GM23338 (cell line): ENCODE data around the gene INTS3. TPM values are rescaled to one million over a fixed set of nuclear protein-coding genes. Genes with fewer than 3 reads are reported as not detected.

ENCODE experiments used
- ATAC-seq: fragments of 200-7000 bp; cut with Tn5 transposase; 3 replicates; pipeline ENCODE4 v1.9.1; 2020
- DNase-seq: peaks from one replicate; pipeline ENCODE4 v3.0.0-alpha.2; 2015; ENCODE audit warnings: low spot score
- H2AFZ ChIP-seq: fragments of 200-600 bp; sonication (generic); 2 replicates; pipeline ENCODE4 v1.8.0; 2016; ENCODE audit warnings: antibody characterized with exemption, mild to moderate bottlenecking, moderate library complexity
- H3F3A ChIP-seq: fragments of 200-600 bp; sonication (generic); replicated peaks from 2 replicates; pipeline ENCODE4 v1.8.0; 2017; ENCODE audit warnings: antibody characterized with exemption, mixed run types, low read depth
- H3K27ac ChIP-seq: fragments of 200-600 bp; sonication (generic); 2 replicates; pipeline ENCODE4 v1.6.1; 2016; ENCODE audit warnings: low read depth
- H3K27me3 ChIP-seq: fragments of 200-600 bp; sonication (generic); 2 replicates; pipeline ENCODE4 v1.8.0; 2016; ENCODE audit warnings: mild to moderate bottlenecking, mixed run types, moderate library complexity; ENCODE audit not compliant: insufficient read depth
- H3K36me3 ChIP-seq: fragments of 200-600 bp; sonication (generic); 2 replicates; pipeline ENCODE4 v1.8.0; 2016; ENCODE audit warnings: mild to moderate bottlenecking; ENCODE audit not compliant: insufficient read depth
- H3K4me1 ChIP-seq: fragments of 200-600 bp; sonication (generic); 2 replicates; pipeline ENCODE4 v1.8.0; 2016; ENCODE audit warnings: mild to moderate bottlenecking, moderate library complexity; ENCODE audit not compliant: insufficient read depth
- H3K4me2 ChIP-seq: fragments of 200-600 bp; sonication (generic); 2 replicates; pipeline ENCODE4 v1.7.1; 2017; ENCODE audit warnings: mixed run types
- H3K4me3 ChIP-seq: fragments of 200-600 bp; sonication (generic); 2 replicates; pipeline ENCODE4 v1.6.1; 2016; ENCODE audit warnings: mixed run types
- H3K79me2 ChIP-seq: fragments of 200-600 bp; sonication (generic); replicated peaks from 2 replicates; pipeline ENCODE4 v1.8.0; 2017; ENCODE audit warnings: mild to moderate bottlenecking; ENCODE audit not compliant: insufficient read depth
- H3K9me2 ChIP-seq: fragments of 200-600 bp; sonication (generic); 2 replicates; pipeline ENCODE4 v1.8.0; 2017; ENCODE audit not compliant: insufficient read depth
- H4K20me1 ChIP-seq: fragments of 200-600 bp; sonication (generic); replicated peaks from 2 replicates; pipeline ENCODE4 v1.8.0; 2017; ENCODE audit warnings: mild to moderate bottlenecking; ENCODE audit not compliant: insufficient read depth
- H3K27ac Mint-ChIP-seq: 2 replicates; pipeline ENCODE4 v1.8.0; 2020; ENCODE audit warnings: inconsistent platforms, mild to moderate bottlenecking, moderate library complexity, mixed read lengths
- H3K27me3 Mint-ChIP-seq: 3 replicates; pipeline ENCODE4 v1.8.0; 2022; ENCODE audit warnings: low read depth, mild to moderate bottlenecking, moderate library complexity, mixed read lengths, inconsistent platforms; ENCODE audit not compliant: insufficient read depth, poor library complexity
- H3K36me3 Mint-ChIP-seq: 3 replicates; pipeline ENCODE4 v1.8.0; 2021; ENCODE audit warnings: low read depth, mild to moderate bottlenecking, inconsistent platforms, moderate library complexity, mixed read lengths
- H3K4me1 Mint-ChIP-seq: 3 replicates; pipeline ENCODE4 v1.8.0; 2020; ENCODE audit warnings: mild to moderate bottlenecking, inconsistent platforms, mixed read lengths
- H3K4me3 Mint-ChIP-seq: 3 replicates; pipeline ENCODE4 v1.8.0; 2021; ENCODE audit warnings: moderate library complexity, mild to moderate bottlenecking, inconsistent platforms, mixed read lengths
- H3K9me3 Mint-ChIP-seq: 3 replicates; pipeline ENCODE4 v1.8.0; 2020; ENCODE audit warnings: moderate library complexity, mild to moderate bottlenecking, inconsistent platforms, mixed read lengths
- CREB1 ChIP-seq: fragments of 250-450 bp; sonication (Bioruptor Pico); IDR thresholded peaks from 2 replicates; pipeline ENCODE4 v1.5.0; 2020; ENCODE audit warnings: low read depth, mild to moderate bottlenecking, moderate library complexity
- CTCF ChIP-seq, 2 experiments: fragments of 200-600 bp in 1 of 2; sonication (generic) in 1 of 2; conservative IDR thresholded peaks; 2 replicates each; pipeline versions ENCODE4 v1.5.1 to v1.6.1; 2016 to 2017; ENCODE audit warnings: antibody characterized with exemption in 2 of 2, low read depth in 2 of 2, mild to moderate bottlenecking in 2 of 2, moderate library complexity in 1 of 2
- ETS1 ChIP-seq: IDR thresholded peaks from 2 replicates; pipeline ENCODE4 v1.6.1; 2016; ENCODE audit warnings: antibody characterized with exemption
- EZH2phosphoT487 ChIP-seq: fragments of 200-600 bp; sonication (generic); IDR thresholded peaks from one replicate; pipeline ENCODE4 v1.8.1; 2018; ENCODE audit warnings: antibody characterized with exemption; ENCODE audit not compliant: unreplicated experiment
- JUNB ChIP-seq: IDR thresholded peaks from one replicate; pipeline ENCODE4 v1.6.1; 2016; ENCODE audit warnings: antibody characterized with exemption; ENCODE audit not compliant: unreplicated experiment
- NANOG ChIP-seq: IDR thresholded peaks from 2 replicates; pipeline ENCODE4 v1.6.1; 2016; ENCODE audit warnings: antibody characterized with exemption, borderline replicate concordance
- STAT1 ChIP-seq: IDR thresholded peaks from one replicate; pipeline ENCODE4 v1.6.1; 2016; ENCODE audit warnings: antibody characterized with exemption; ENCODE audit not compliant: unreplicated experiment
- ZNF114 ChIP-seq: fragments of 250-450 bp; sonication (Bioruptor Pico); IDR thresholded peaks from 2 replicates; pipeline ENCODE4 v1.5.0; 2020; ENCODE audit warnings: mild to moderate bottlenecking, moderate library complexity
- polyA plus RNA-seq: library from polyadenylated mRNA; unstranded; fragments of >200 nt; fragmentation: Nextera tagmentation; extraction: Ambion mirVana; gene quantifications from 2 replicates; pipeline ENCODE4 v1.2.1, GENCODE V29; 2016
- total RNA-seq: library from RNA; depleted of rRNA; stranded (reverse); fragments of >200 nt; shearing (Covaris generic); gene quantifications from 2 replicates; pipeline ENCODE4 v1.2.3, GENCODE V29; 2014
- TF ChIP-seq, protein P1 (sequence below): IDR thresholded peaks from one replicate; pipeline ENCODE4 v1.6.1; 2018; ENCODE audit warnings: antibody characterized with exemption; ENCODE audit not compliant: unreplicated experiment

The INTS3 gene
- total and polyA plus RNA-seq, 2 experiments from 2014 or later, result 22.7 to 51.3 TPM

DNA sequence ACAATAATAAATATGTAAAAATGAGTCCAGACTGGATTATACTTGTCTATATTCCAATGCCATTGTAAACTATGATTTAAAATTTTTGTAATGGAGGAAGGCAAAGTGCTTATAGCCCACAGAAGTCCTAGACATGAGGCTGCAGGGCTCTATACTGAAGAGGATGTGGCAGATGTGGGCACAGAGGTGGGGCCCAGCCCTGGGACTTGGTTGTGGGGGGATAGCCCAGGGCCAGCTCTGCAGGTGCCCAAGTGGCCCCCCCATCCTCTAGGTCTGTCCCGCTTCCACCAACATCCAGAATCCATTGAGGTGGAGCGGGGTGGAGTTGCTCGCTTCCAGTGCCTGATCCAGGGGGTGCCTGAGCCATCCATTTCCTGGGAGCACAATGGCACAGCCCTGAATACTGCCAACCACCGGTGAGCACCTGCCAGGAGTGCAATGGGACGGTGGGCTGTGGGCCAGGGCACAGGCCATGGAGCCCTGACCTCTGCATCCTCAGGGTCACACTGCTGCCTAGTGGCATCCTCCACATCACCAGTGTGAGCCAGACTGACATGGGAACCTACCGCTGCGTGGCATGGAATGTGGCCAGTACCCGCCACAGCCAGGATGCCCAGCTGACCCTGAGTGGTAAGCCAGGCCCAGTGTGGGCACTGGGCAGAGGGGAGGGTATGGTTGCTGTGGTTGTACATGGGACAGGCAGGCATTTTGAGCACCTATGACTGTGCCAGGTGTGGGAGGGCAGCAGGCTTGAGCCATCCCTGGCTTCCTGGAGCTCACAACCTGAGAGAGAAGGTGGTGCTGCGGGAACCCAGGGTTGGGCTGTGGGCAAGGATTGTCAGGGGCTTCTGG is 68.3 kb downstream of the INTS3 start:
- Histone ChIP-seq H2AFZ (no peak overlapping the region), H3K4me2 (no peak overlapping the region), H3K79me2 (no peaks in the 10 kb centered on the region), H3K4me3 (no peak overlapping the region), H3K27me3 (no peaks in the 10 kb centered on the region), H3K27ac (no peak overlapping the region), H3K4me1 (peaks cover 16% of the 10 kb centered on the region), H4K20me1 (0 out of 2 replicates have a peak, but pooled peaks cover 3% of the 10 kb centered on the region), H3K36me3 (no peaks in the 10 kb centered on the region), H3F3A (0 out of 2 replicates have a peak, but pooled peaks cover 8% of the 10 kb centered on the region), H3K9me2 (no peaks in the 10 kb centered on the region)
- Mint-ChIP-seq H3K27me3 (peaks cover 18% of the 10 kb centered on the region), H3K4me1 (peaks cover 34% of the 10 kb centered on the region), H3K36me3 (no peaks in the 10 kb centered on the region; the same call in 2 of the 3 replicates), H3K9me3 (no peaks in the 10 kb centered on the region), H3K27ac (no peak overlapping the region), H3K4me3 (no peak overlapping the region; the same call in 2 of the 3 replicates)
- DNase-seq, result no peak
- TF ChIP-seq STAT1, result no peak
- TF ChIP-seq CREB1 (CRISPR knock-in tag), result no peak
- TF ChIP-seq JUNB, result no peak
- TF ChIP-seq EZH2phosphoT487, result no peak
- no peak for TF ChIP-seq ETS1
- no peak for TF ChIP-seq NANOG
- no peak for TF ChIP-seq ZNF114 (CRISPR knock-in tag)
- no peak for ATAC-seq

DNA sequence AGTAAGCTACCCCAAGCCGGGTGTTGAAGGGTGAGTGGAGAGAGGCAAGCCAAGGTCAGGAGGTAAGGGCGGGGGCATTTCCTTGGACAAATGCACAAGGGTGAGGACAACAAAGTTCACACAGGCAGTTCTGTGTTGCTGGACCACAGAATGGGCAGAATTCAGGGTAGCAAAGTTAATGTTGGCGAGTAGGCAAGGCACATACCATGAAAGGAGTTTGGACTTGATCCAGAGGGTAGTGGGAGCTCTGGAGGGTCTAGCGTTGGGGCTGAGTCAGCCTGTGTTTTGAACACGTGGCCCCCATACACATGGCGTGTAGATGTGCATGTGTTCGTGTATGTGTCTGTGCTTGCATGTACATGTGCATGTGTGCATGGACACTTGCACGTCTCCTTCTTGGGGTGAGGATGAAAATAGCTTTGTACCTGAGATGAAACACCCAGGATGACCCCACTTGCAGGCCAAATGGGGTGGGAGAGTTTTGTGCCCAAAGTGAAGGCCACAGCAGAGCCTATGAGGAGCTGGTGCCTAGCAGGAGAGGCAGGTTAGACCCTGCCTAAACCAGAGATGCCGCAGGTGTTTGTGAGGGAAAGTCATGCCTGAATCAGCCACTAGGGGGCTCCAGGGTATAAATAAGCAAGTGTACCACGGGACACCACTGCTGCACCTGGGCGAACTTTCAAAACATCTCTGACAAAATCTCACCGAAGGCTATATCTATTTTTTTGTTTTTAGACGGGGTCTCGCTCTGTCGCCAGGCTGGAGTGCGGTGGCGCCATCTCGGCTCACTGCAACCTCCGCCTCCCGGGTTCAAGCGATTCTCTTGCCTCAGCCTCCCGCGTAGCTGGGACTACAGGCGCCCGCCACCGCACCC is 69.2 kb downstream of the INTS3 start:
- Histone ChIP-seq H3F3A (0 out of 2 replicates have a peak, but pooled peaks cover 8% of the 10 kb centered on the region), H3K27me3 (no peaks in the 10 kb centered on the region), H3K4me3 (no peak overlapping the region), H2AFZ (no peak overlapping the region), H3K4me1 (peaks cover 16% of the 10 kb centered on the region), H4K20me1 (0 out of 2 replicates have a peak, but pooled peaks cover 3% of the 10 kb centered on the region), H3K27ac (peak overlapping the region; percentile 85), H3K9me2 (no peaks in the 10 kb centered on the region), H3K36me3 (no peaks in the 10 kb centered on the region), H3K79me2 (no peaks in the 10 kb centered on the region), H3K4me2 (no peak overlapping the region)
- H3K9me3 Mint-ChIP-seq, result no peaks in the 10 kb centered on the region
- no peaks in the 10 kb centered on the region; the same call in 2 of the 3 replicates for H3K36me3 Mint-ChIP-seq
- H3K4me3 Mint-ChIP-seq, result no peak overlapping the region; the same call in 2 of the 3 replicates
- peaks cover 34% of the 10 kb centered on the region for H3K4me1 Mint-ChIP-seq
- peaks cover 18% of the 10 kb centered on the region for H3K27me3 Mint-ChIP-seq
- TF ChIP-seq, protein P1, sequence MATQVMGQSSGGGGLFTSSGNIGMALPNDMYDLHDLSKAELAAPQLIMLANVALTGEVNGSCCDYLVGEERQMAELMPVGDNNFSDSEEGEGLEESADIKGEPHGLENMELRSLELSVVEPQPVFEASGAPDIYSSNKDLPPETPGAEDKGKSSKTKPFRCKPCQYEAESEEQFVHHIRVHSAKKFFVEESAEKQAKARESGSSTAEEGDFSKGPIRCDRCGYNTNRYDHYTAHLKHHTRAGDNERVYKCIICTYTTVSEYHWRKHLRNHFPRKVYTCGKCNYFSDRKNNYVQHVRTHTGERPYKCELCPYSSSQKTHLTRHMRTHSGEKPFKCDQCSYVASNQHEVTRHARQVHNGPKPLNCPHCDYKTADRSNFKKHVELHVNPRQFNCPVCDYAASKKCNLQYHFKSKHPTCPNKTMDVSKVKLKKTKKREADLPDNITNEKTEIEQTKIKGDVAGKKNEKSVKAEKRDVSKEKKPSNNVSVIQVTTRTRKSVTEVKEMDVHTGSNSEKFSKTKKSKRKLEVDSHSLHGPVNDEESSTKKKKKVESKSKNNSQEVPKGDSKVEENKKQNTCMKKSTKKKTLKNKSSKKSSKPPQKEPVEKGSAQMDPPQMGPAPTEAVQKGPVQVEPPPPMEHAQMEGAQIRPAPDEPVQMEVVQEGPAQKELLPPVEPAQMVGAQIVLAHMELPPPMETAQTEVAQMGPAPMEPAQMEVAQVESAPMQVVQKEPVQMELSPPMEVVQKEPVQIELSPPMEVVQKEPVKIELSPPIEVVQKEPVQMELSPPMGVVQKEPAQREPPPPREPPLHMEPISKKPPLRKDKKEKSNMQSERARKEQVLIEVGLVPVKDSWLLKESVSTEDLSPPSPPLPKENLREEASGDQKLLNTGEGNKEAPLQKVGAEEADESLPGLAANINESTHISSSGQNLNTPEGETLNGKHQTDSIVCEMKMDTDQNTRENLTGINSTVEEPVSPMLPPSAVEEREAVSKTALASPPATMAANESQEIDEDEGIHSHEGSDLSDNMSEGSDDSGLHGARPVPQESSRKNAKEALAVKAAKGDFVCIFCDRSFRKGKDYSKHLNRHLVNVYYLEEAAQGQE, result no peak
- peak; percentile 77 to 82 for TF ChIP-seq CTCF (conservative IDR thresholded peaks at IDR 0.05; ENCODE audit: low read depth in 2 of 2)
- no peak overlapping the region for H3K27ac Mint-ChIP-seq
- ATAC-seq (peak; percentile 59), DNase-seq (peak; percentile 96)
